G401.6 (cell line): ENCODE data around the gene PHTF2.
"Not testable (repeated sequence)": the region's sequence is repeated elsewhere in the genome, so short reads cannot be mapped to it uniquely, and the experiment has no call there.

ENCODE experiments used
- FAIRE-seq: peaks from 2 replicates; lab custom pipeline; 2012; peaks lifted over from hg19 to GRCh38; lab: Jason Lieb, UNC

PHTF2 gene

GRCh38 chr7:77830649-77831355 is 32.2 kb downstream of the PHTF2 start:
- no peak for FAIRE-seq

- no peak for FAIRE-seq
Observed at GRCh38 chr7:77831481-77831880, 32.9 kb downstream of the PHTF2 start.

GRCh38 chr7:77831953-77832352 is 33.4 kb downstream of the PHTF2 start:
- FAIRE-seq: no peak

GRCh38 chr7:77833136-77833535 is 34.6 kb downstream of the PHTF2 start:
- no peak for FAIRE-seq

- FAIRE-seq: not testable (repeated sequence)
Observed at GRCh38 chr7:77836425-77836824, 37.9 kb downstream of the PHTF2 start.

- no peak for FAIRE-seq
Observed at GRCh38 chr7:77837275-77837674, 38.7 kb downstream of the PHTF2 start.

GRCh38 chr7:77837966-77838365 is 39.4 kb downstream of the PHTF2 start:
- no peak for FAIRE-seq

GRCh38 chr7:77838929-77839491 is 40.4 kb downstream of the PHTF2 start:
- FAIRE-seq: peak; percentile 72

- peak; percentile 46 for FAIRE-seq
Observed at GRCh38 chr7:77839919-77840318, 41.3 kb downstream of the PHTF2 start.

GRCh38 chr7:77843194-77843593 is 44.6 kb downstream of the PHTF2 start:
- FAIRE-seq: no peak

GRCh38 chr7:77846317-77847092 is 47.9 kb downstream of the PHTF2 start:
- FAIRE-seq: no peak

GRCh38 chr7:77855371-77856083 is 57.0 kb downstream of the PHTF2 start:
- no peak for FAIRE-seq

GRCh38 chr7:77858278-77858677 is 59.7 kb downstream of the PHTF2 start:
- no peak for FAIRE-seq

GRCh38 chr7:77859343-77859742 is 60.8 kb downstream of the PHTF2 start:
- FAIRE-seq: no peak

GRCh38 chr7:77862691-77863090 is 64.1 kb downstream of the PHTF2 start:
- FAIRE-seq: no peak

GRCh38 chr7:77863860-77864259 is 65.3 kb downstream of the PHTF2 start:
- no peak for FAIRE-seq

- peak; percentile 54 for FAIRE-seq
Observed at GRCh38 chr7:77866370-77866769, 67.8 kb downstream of the PHTF2 start.

- no peak for FAIRE-seq
Observed at GRCh38 chr7:77866786-77867536, 68.4 kb downstream of the PHTF2 start.

GRCh38 chr7:77867537-77867865 is 68.9 kb downstream of the PHTF2 start:
- FAIRE-seq: no peak

- not testable (repeated sequence) for FAIRE-seq
Observed at GRCh38 chr7:77872256-77872655, 73.7 kb downstream of the PHTF2 start.

GRCh38 chr7:77873416-77874327 is 75.1 kb downstream of the PHTF2 start:
- not testable (repeated sequence) for FAIRE-seq
